GM19239 (cell line): ENCODE data around the gene CHST3.
"Not testable (repeated sequence)": the region's sequence is repeated elsewhere in the genome, so short reads cannot be mapped to it uniquely, and the experiment has no call there.

Experiments
- DNase-seq: peaks from one replicate; pipeline ENCODE4 v3.0.0; 2011; ENCODE audit warnings: low spot score; ENCODE audit not compliant: insufficient read length
- FAIRE-seq: peaks from 2 replicates; lab custom pipeline; 2011; peaks lifted over from hg19 to GRCh38; lab: Jason Lieb, UNC

The CHST3 gene

GRCh38 chr10:71946700-71947099, 17.5 kb upstream of the CHST3 start:
- FAIRE-seq (no peak), DNase-seq (no peak)

DNA sequence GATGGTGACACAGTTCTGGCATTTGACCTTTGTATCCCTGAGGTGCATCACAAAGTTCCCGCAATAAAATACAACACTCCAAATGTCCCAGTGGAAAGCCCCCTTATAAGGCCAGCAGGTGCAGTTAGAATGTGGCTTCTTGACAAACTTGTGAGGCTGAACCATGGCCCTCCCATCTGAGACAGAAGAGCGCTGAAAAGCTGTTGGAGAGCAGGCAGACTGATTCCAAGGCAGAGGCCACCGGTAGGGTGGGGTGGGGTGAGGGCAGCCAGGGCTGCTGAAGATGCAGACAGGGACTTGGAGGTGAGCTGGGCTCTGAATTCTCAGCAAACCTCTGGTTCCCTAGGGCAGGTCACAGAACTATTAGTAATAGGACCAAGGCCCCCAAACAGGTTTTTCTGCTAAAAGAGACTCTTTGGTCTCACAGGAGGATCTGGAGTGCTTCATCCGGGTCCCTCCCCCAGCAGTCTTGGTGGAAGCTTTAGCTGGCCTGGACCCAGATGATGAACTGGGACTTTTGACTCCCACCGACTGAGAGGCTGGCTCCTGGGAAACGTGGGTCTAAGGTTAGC, 15.6 kb upstream of the CHST3 start:
- DNase-seq (no peak), FAIRE-seq (no peak)

GRCh38 chr10:71950683-71951082, 13.5 kb upstream of the CHST3 start:
- no peak for DNase-seq
- no peak for FAIRE-seq

- DNase-seq (no peak), FAIRE-seq (no peak)
These were observed 11.4 kb upstream of the CHST3 start for GRCh38 chr10:71952745-71953144.

DNA sequence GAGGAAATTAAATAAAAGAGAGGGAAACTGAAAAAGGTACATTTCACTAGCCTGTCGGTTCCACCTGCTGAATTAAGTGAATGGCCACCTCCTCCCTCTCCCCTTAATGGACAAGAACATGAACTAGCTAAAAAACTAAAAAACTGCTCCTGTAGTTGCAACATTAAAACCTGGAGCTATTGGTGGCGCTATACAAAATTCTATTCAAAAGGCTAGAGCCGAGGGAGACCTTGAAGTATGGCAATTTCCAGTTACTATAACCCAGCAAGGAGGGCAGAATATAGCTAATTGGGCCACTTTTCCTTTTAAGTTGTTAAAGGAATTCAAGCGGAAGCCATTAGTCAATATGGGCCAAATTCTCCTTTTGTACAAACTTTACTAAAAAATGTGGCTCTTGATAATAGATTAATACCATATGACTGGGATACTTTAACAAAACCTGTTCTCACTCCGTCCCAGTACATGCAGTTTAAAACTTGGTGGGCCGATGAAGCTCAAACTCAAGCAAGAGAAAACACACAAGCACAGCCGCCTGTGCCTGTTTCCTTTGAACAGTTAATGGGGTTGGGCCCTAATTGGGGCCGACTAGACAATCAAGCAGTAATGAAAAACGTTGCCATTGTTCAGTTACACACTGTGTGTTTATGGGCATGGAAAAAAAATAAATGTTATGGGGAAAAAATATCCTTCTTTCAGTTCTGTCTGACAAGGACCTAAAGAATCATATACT, 6.5 kb upstream of the CHST3 start:
- DNase-seq (no peak), FAIRE-seq (no peak)

DNA sequence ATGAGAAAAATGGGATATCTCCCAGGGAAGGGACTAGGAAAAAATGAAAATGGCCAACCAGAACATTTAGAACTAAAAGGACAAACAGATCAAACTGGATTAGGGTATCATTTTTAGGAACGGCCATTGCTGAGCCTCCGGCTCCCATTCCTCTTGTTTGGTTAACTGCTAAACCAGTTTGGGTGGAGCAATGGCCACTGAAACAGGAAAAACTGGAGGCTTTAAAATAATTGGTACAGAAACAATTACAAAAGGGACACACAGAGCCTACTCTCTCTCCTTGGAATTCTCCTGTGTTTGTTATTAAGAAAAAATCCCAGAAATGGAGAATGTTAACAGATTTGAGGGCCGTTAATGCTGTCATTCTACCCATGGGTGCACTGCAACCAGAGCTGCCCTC, 4.7 kb upstream of the CHST3 start:
- FAIRE-seq, result no peak
- DNase-seq, result no peak

DNA sequence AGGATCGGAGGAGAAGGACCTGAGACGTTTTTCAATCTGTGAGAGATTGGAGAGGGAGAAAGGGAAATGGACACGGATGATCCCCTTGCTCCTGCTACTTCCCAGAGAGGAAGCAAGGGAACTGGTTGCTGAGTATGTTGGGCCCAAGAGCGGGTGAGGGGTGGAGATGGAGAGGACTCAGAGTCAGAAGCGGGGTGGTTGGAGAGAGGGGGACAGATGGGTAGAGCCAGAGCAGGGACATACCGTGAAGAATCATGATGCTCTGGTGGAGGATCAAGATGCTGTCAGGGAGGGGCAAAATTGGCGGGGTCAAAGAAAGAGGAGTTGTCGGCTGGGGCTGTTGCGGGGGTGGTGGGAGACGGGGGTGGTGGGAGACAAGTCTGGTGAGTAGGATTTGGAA, 2.4 kb upstream of the CHST3 start:
- no peak for FAIRE-seq
- DNase-seq, result no peak

DNA sequence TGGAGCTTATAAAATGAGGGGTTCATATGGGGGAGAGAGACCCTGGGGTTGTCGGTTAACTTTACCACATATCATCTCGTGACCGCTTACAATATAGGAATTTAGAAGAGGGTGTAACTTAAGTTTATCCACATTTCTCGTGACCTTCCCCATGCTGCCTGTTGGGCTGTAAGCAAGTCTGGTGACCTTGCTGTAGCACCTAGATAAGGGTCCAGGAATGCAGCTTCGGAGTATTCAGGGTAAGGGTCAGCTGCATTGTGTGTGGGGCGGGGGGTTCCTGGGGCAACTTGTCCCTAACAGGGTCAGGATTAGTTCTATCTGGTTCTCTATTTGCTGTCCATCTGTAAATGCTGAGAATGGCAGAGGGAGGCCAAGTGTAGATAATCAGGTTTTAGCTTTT, 1.3 kb upstream of the CHST3 start:
- DNase-seq (no peak), FAIRE-seq (no peak)

GRCh38 chr10:71963351-71964097, 671 bp upstream of the CHST3 start:
- FAIRE-seq, result no peak
- DNase-seq, result no peak

- DNase-seq (no peak), FAIRE-seq (no peak)
These were observed 734 bp downstream of the CHST3 start for GRCh38 chr10:71964743-71965515.

DNA sequence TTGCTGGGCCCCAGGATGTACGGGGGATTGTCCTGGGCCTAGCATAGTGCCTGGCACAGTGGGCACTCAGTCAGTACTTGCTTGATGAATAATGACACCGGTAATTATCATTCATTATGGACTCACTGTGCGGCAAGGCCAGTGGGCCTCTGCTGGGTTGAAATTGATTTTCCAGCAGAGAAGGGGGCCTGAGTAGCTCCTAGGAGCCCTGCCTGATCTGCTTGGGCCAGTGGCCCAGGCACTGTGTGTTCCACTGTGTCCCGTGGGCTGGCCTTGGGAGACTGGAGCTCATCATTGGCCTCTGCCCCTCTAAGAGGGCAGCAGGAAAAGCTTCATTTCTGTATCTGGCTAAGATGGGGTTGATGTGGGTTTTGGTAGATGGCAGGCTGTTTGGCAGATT, 1.4 kb downstream of the CHST3 start:
- DNase-seq (no peak), FAIRE-seq (no peak)

DNA sequence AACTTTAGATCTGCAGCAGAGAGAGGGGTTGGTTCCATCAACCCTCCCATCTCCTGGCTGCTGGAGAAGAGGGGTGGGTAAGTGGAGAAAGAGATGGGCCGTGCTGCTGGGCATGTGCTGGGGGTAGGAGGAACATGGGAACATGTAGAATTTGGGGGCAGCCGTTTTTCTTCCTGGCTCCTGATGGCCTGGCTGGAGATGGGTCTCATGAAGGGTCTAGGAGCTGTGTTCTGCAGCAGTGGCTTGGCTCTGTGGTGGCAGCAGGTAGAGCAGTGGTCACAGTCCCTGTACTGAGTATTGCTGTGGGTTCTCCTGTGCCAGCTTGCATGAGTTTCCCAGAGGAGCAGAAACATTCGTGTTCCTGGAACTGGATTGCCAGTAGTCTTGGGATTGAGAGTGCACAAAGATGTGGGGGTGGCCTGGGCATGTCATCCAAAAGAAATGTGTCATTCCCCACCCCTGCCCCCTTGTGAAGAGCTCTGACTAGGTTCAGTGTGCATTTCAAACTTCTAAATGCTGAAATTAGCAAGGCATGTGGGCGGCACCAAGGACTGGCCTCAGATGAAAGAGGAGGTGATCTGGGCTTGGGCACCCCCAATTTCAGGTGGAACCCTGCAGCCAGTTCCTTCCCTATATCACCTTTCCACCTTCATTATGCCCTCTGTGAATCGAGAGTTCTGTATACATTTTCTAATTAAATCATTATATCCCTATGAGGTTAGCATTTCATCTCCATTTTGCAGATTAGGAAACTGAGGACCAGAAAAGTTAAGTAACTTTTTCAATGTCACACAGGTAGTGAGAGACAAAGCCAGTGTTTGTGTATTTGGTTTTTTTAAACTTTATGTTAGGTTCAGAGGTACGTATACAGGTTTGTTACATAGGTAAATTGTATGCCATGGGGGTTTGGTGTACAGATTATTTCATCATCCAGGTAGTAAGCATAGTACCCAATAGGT, 2.1 kb downstream of the CHST3 start:
- DNase-seq, result no peak
- FAIRE-seq, result no peak

- not testable (repeated sequence) for FAIRE-seq, DNase-seq
These were observed 3.8 kb downstream of the CHST3 start for GRCh38 chr10:71967958-71968357.

- no peak for FAIRE-seq
- DNase-seq, result no peak
These were observed 4.6 kb downstream of the CHST3 start for GRCh38 chr10:71968553-71969474.

- FAIRE-seq (no peak), DNase-seq (no peak)
These were observed 5.7 kb downstream of the CHST3 start for GRCh38 chr10:71969929-71970328.

- FAIRE-seq (no peak), DNase-seq (no peak)
These were observed 6.1 kb downstream of the CHST3 start for GRCh38 chr10:71970331-71970730.

DNA sequence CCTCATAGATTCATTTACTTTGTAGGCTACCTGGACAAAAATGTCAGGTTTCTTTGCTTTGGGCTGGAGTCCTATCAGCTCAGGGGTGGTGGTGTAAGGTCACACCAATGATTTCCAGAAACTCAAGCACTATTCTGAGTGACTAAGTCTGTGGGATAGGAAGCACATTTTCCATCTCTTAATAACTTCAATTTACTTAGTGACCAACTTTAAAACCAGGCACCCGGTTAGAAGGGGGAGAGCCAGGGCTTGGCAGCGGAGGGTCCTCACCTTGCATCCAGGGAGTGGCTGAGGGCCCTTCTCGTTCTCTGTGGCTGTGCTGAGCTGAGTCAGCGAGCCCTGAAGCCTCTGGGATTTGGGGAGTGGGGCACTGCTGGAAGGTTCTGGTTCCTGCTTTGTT, 6.7 kb downstream of the CHST3 start:
- no peak for DNase-seq
- no peak for FAIRE-seq

- DNase-seq, result no peak
- FAIRE-seq, result no peak
These were observed 7.1 kb downstream of the CHST3 start for GRCh38 chr10:71971311-71971731.
